PC-3 (cell line): Measurements from ENCODE around the gene AFF1.

ENCODE experiments used
- CTCF ChIP-seq: fragments of 300-600 bp; sonication (generic); conservative IDR thresholded peaks from 2 replicates; pipeline ENCODE4 v1.5.1; 2017; ENCODE audit warnings: antibody characterized with exemption, low read depth, mild to moderate bottlenecking, low read length
- EZH2 ChIP-seq: fragments of 300-600 bp; sonication (generic); IDR thresholded peaks from one replicate; pipeline ENCODE4 v1.6.1; 2017; ENCODE audit warnings: antibody characterized with exemption, mild to moderate bottlenecking, low read length; ENCODE audit not compliant: unreplicated experiment
- EZH2phosphoT487 ChIP-seq: fragments of 300-600 bp; sonication (generic); IDR thresholded peaks from 2 replicates; pipeline ENCODE4 v1.6.1; 2018; ENCODE audit warnings: mild to moderate bottlenecking, antibody characterized with exemption, low read length, borderline replicate concordance

DNA sequence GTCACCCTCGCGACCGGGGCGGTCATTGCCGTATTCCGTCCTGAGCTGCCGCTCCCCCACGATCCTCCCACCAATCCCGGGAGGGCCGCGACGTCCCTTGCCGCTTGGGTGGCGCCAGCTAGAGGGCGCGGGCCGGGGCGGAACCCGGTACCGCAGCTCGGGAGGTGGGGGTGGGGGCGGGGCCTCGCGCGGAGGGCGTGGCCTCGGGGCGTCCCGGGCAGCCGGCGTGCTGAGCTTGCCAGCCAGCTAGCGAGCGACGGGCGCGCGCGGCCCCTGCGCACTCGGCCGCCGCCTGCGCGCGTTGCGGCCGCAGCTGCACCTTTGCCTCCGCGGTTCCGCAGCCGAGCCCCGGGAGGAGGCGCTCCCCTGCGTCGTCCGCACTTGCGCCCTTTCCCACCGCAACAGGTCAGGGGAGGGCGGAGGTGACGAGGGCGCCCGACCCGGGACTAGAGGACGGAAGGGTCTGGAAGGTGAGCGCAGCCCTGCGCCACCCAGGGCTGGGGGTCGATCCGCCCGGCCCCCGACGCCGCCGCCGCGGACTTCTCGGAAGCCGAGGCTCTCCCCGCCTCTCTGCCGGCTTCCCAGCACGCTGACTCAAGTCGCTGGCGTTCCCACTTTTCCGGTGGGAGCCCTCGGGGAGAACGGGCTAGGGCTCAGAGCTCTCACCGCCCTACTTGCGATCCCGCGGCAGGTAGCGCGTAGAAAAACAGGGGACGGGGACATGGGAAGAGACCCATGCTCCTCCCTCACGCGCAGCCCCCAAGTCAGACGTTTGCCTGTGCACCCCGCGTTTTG, at the start of gene AFF1:
- TF ChIP-seq CTCF (no peak), EZH2phosphoT487 (no peak), EZH2 (no peak)
